SK-N-SH treated with all-trans-retinoic acid at 6 μM for 48 hours (cell line): ENCODE measurements around the gene KRABD2.

Experiments used
- ATAC-seq: fragments of 200-7000 bp; cut with Tn5 transposase; 3 replicates; pipeline ENCODE4 v1.9.1; 2020; ENCODE audit warnings: mild to moderate bottlenecking, moderate library complexity
- ARNTL ChIP-seq: fragments of 450-650 bp; formaldehyde crosslinking; IDR thresholded peaks from 2 replicates; pipeline ENCODE4 v1.5.0; 2020; ENCODE audit warnings: low read depth, mild to moderate bottlenecking, moderate library complexity, borderline replicate concordance
- CSDC2 ChIP-seq: fragments of 250-450 bp; sonication (Bioruptor Pico); IDR thresholded peaks from 2 replicates; pipeline ENCODE4 v1.5.0; 2020; ENCODE audit warnings: mild to moderate bottlenecking, moderate library complexity
- ESRRG ChIP-seq: fragments of 250-450 bp; sonication (Bioruptor Pico); IDR thresholded peaks from 2 replicates; pipeline ENCODE4 v1.6.1; 2021; ENCODE audit warnings: mild to moderate bottlenecking
- GLIS3 ChIP-seq: fragments of 250-450 bp; sonication (Bioruptor Pico); IDR thresholded peaks from 2 replicates; pipeline ENCODE4 v1.5.0; 2020; ENCODE audit warnings: mild to moderate bottlenecking, moderate library complexity
- ISL1 ChIP-seq: fragments of 250-450 bp; sonication (Bioruptor Pico); IDR thresholded peaks from 2 replicates; pipeline ENCODE4 v2.1.2; 2022; ENCODE audit warnings: mild to moderate bottlenecking, moderate library complexity
- OSR1 ChIP-seq: fragments of 250-450 bp; sonication (Bioruptor Pico); IDR thresholded peaks from 2 replicates; pipeline ENCODE4 v1.8.0; 2022; ENCODE audit warnings: moderate library complexity, mild to moderate bottlenecking, inconsistent platforms
- PPARA ChIP-seq: fragments of 250-450 bp; sonication (Bioruptor Pico); IDR thresholded peaks from 2 replicates; pipeline ENCODE4 v1.5.0; 2020; ENCODE audit warnings: mild to moderate bottlenecking, borderline replicate concordance
- RARB ChIP-seq: fragments of 250-450 bp; sonication (Bioruptor Pico); IDR thresholded peaks from 2 replicates; pipeline ENCODE4 v1.8.0; 2021; ENCODE audit warnings: mild to moderate bottlenecking, moderate library complexity
- SNAI2 ChIP-seq: fragments of 250-450 bp; sonication (Bioruptor Pico); IDR thresholded peaks from 2 replicates; pipeline ENCODE4 v1.5.0; 2020; ENCODE audit warnings: mild to moderate bottlenecking, moderate library complexity
- TCF4 ChIP-seq: fragments of 250-450 bp; sonication (Bioruptor Pico); IDR thresholded peaks from 2 replicates; pipeline ENCODE4 v1.8.0; 2021; ENCODE audit warnings: mild to moderate bottlenecking, moderate library complexity, borderline replicate concordance
- TOX ChIP-seq: fragments of 250-450 bp; sonication (Bioruptor Pico); IDR thresholded peaks from 2 replicates; pipeline ENCODE4 v1.8.0; 2021; ENCODE audit warnings: mild to moderate bottlenecking, moderate library complexity, borderline replicate concordance
- ZFP3 ChIP-seq: fragments of 250-450 bp; sonication (Bioruptor Pico); IDR thresholded peaks from 2 replicates; pipeline ENCODE4 v1.5.0; 2020; ENCODE audit warnings: mild to moderate bottlenecking, moderate library complexity
- ZFP30 ChIP-seq: fragments of 450-650 bp; formaldehyde crosslinking; IDR thresholded peaks from 2 replicates; pipeline ENCODE4 v1.5.0; 2022; ENCODE audit warnings: mild to moderate bottlenecking, moderate library complexity
- ZNF565 ChIP-seq: fragments of 450-650 bp; formaldehyde crosslinking; conservative IDR thresholded peaks from 2 replicates; pipeline ENCODE4 v1.5.0; 2020; ENCODE audit warnings: low read depth, mild to moderate bottlenecking, moderate library complexity
- ZNF70 ChIP-seq: fragments of 450-650 bp; formaldehyde crosslinking; IDR thresholded peaks from 2 replicates; pipeline ENCODE4 v1.5.0; 2020; ENCODE audit warnings: mild to moderate bottlenecking, moderate library complexity
- ZNF8 ChIP-seq: fragments of 450-650 bp; formaldehyde crosslinking; IDR thresholded peaks from 2 replicates; pipeline ENCODE4 v1.5.0; 2020; ENCODE audit warnings: mild to moderate bottlenecking, moderate library complexity
- TF ChIP-seq, protein P1 (sequence below): fragments of 250-450 bp; sonication (Bioruptor Pico); IDR thresholded peaks from 2 replicates; pipeline ENCODE4 v1.5.1; 2020; ENCODE audit warnings: low read depth, mild to moderate bottlenecking, moderate library complexity
- TF ChIP-seq, protein P2 (sequence below): fragments of 250-450 bp; sonication (Bioruptor Pico); IDR thresholded peaks from 2 replicates; pipeline ENCODE4 v1.8.0; 2020; ENCODE audit warnings: mild to moderate bottlenecking, moderate library complexity, borderline replicate concordance
- TF ChIP-seq, protein P3 (sequence below): fragments of 250-450 bp; sonication (Bioruptor Pico); IDR thresholded peaks from 2 replicates; pipeline ENCODE4 v1.8.0; 2021; ENCODE audit warnings: low read depth, mild to moderate bottlenecking, moderate library complexity, borderline replicate concordance
- TF ChIP-seq, protein P4 (sequence below): fragments of 250-450 bp; sonication (Bioruptor Pico); IDR thresholded peaks from 2 replicates; pipeline ENCODE4 v1.5.1; 2021; ENCODE audit warnings: mild to moderate bottlenecking, moderate library complexity
- TF ChIP-seq, protein P5 (sequence below): fragments of 250-450 bp; sonication (Bioruptor Pico); IDR thresholded peaks from 2 replicates; pipeline ENCODE4 v1.5.0; 2020; ENCODE audit warnings: mild to moderate bottlenecking, moderate library complexity

Gene KRABD2

DNA sequence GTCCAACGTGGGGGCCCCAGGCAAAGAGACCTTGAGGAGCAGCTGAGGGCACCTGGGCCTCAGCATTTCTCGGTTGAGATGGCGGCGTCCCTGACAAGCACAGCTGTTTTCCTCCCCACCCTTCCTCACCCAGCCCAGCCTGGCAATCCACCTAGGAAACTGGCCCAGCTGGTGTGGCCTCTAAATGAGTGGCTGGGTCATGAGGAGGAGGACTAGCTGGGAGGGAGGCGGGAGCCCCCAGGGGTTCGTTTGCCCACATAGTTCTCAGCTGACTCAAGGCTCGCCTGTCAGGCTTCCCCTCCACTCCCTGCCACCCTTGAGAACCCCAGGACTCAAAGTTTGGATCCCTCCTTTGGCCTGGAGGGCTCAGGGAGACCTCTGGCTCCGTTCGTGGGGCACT is 15.2 kb upstream of the KRABD2 start:
- peak; percentile 18; the same call in 2 of the 3 replicates for ATAC-seq
- no peak for TF ChIP-seq SNAI2 (CRISPR knock-in tag)
- no peak for TF ChIP-seq RARB (CRISPR knock-in tag)
- no peak for TF ChIP-seq ISL1
- TF ChIP-seq, protein P1, sequence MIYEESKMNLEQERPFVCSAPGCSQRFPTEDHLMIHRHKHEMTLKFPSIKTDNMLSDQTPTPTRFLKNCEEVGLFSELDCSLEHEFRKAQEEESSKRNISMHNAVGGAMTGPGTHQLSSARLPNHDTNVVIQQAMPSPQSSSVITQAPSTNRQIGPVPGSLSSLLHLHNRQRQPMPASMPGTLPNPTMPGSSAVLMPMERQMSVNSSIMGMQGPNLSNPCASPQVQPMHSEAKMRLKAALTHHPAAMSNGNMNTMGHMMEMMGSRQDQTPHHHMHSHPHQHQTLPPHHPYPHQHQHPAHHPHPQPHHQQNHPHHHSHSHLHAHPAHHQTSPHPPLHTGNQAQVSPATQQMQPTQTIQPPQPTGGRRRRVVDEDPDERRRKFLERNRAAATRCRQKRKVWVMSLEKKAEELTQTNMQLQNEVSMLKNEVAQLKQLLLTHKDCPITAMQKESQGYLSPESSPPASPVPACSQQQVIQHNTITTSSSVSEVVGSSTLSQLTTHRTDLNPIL (CRISPR knock-in tag): no peak
- no peak for TF ChIP-seq OSR1 (CRISPR knock-in tag)
- no peak for TF ChIP-seq GLIS3 (CRISPR knock-in tag)
- TF ChIP-seq ZNF565 (CRISPR knock-in tag): no peak
- TF ChIP-seq, protein P2, sequence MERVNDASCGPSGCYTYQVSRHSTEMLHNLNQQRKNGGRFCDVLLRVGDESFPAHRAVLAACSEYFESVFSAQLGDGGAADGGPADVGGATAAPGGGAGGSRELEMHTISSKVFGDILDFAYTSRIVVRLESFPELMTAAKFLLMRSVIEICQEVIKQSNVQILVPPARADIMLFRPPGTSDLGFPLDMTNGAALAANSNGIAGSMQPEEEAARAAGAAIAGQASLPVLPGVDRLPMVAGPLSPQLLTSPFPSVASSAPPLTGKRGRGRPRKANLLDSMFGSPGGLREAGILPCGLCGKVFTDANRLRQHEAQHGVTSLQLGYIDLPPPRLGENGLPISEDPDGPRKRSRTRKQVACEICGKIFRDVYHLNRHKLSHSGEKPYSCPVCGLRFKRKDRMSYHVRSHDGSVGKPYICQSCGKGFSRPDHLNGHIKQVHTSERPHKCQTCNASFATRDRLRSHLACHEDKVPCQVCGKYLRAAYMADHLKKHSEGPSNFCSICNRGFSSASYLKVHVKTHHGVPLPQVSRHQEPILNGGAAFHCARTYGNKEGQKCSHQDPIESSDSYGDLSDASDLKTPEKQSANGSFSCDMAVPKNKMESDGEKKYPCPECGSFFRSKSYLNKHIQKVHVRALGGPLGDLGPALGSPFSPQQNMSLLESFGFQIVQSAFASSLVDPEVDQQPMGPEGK (CRISPR knock-in tag): no peak
- TF ChIP-seq, protein P3, sequence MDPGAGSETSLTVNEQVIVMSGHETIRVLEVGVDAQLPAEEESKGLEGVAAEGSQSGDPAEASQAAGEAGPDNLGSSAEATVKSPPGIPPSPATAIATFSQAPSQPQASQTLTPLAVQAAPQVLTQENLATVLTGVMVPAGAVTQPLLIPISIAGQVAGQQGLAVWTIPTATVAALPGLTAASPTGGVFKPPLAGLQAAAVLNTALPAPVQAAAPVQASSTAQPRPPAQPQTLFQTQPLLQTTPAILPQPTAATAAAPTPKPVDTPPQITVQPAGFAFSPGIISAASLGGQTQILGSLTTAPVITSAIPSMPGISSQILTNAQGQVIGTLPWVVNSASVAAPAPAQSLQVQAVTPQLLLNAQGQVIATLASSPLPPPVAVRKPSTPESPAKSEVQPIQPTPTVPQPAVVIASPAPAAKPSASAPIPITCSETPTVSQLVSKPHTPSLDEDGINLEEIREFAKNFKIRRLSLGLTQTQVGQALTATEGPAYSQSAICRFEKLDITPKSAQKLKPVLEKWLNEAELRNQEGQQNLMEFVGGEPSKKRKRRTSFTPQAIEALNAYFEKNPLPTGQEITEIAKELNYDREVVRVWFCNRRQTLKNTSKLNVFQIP (CRISPR knock-in tag): no peak
- no peak for TF ChIP-seq PPARA (CRISPR knock-in tag)
- TF ChIP-seq TCF4: no peak

DNA sequence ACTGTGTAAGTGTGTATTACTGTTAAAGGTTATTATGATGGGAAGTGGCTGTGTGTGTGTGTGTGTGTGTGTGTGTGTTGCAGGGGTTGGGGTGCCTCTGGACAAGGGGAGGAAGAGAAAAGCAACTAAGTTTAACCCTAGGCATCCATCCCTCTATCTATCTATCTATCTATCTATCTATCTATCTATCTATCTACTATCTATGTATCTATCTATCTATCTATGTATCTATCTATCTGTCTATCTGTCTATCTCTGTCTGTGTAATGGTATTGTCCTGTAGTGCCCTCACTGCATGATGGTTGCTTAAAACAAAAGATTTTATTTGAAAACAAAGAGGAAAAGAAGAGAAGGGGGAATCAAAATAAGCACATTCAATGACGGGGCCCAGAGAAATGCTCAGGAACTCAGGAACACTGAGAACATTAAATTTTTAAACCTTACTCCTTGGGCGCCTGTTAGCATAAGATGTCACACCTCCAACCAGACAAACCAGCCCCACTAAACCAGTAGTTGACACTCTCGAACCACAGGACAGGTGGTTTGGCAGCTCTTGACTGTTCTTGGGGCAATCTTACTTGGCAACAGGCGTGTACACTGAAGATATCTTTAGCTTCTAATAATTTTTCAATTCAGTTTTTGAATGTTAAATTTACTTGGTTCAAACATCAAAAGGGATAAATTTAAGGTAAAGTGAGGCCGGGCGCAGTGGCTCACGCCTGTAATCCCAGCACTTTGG is 11.6 kb upstream of the KRABD2 start:
- TF ChIP-seq ARNTL (CRISPR knock-in tag) (no peak), TOX (CRISPR knock-in tag) (no peak), ESRRG (no peak), ZNF565 (CRISPR knock-in tag) (no peak), ZFP3 (CRISPR knock-in tag) (no peak), CSDC2 (no peak), ZNF70 (no peak), ISL1 (no peak), PPARA (CRISPR knock-in tag) (no peak), TCF4 (no peak), ZFP30 (CRISPR knock-in tag) (no peak), OSR1 (CRISPR knock-in tag) (no peak), GLIS3 (CRISPR knock-in tag) (no peak), ZNF8 (CRISPR knock-in tag) (no peak), SNAI2 (CRISPR knock-in tag) (no peak)
- TF ChIP-seq, protein P4, sequence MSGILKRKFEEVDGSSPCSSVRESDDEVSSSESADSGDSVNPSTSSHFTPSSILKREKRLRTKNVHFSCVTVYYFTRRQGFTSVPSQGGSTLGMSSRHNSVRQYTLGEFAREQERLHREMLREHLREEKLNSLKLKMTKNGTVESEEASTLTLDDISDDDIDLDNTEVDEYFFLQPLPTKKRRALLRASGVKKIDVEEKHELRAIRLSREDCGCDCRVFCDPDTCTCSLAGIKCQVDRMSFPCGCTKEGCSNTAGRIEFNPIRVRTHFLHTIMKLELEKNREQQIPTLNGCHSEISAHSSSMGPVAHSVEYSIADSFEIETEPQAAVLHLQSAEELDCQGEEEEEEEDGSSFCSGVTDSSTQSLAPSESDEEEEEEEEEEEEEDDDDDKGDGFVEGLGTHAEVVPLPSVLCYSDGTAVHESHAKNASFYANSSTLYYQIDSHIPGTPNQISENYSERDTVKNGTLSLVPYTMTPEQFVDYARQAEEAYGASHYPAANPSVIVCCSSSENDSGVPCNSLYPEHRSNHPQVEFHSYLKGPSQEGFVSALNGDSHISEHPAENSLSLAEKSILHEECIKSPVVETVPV: no peak
- TF ChIP-seq, protein P5, sequence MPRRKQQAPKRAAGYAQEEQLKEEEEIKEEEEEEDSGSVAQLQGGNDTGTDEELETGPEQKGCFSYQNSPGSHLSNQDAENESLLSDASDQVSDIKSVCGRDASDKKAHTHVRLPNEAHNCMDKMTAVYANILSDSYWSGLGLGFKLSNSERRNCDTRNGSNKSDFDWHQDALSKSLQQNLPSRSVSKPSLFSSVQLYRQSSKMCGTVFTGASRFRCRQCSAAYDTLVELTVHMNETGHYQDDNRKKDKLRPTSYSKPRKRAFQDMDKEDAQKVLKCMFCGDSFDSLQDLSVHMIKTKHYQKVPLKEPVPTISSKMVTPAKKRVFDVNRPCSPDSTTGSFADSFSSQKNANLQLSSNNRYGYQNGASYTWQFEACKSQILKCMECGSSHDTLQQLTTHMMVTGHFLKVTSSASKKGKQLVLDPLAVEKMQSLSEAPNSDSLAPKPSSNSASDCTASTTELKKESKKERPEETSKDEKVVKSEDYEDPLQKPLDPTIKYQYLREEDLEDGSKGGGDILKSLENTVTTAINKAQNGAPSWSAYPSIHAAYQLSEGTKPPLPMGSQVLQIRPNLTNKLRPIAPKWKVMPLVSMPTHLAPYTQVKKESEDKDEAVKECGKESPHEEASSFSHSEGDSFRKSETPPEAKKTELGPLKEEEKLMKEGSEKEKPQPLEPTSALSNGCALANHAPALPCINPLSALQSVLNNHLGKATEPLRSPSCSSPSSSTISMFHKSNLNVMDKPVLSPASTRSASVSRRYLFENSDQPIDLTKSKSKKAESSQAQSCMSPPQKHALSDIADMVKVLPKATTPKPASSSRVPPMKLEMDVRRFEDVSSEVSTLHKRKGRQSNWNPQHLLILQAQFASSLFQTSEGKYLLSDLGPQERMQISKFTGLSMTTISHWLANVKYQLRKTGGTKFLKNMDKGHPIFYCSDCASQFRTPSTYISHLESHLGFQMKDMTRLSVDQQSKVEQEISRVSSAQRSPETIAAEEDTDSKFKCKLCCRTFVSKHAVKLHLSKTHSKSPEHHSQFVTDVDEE: no peak
- TF ChIP-seq, protein P1 (CRISPR knock-in tag): no peak
- TF ChIP-seq, all 23 proteins: peak for 0
- no peak for ATAC-seq
